Naive B cell (primary cell): ENCODE data around the gene WDR7. TPM values are rescaled to one million over a fixed set of nuclear protein-coding genes. Genes with fewer than 3 reads are reported as not detected.
A peak's percentile ranks its signal among the peaks of the same experiment; 100 is the strongest.

Experiments
- ATAC-seq, 2 donors: fragments of 150-1000 bp; cut with Tn5 transposase; 2 replicates each; pipeline ENCODE4 v1.10.0; 2021; ENCODE audit warnings: low read depth in 2 of 2, mild to moderate bottlenecking in 2 of 2, moderate library complexity in 2 of 2
- DNase-seq: peaks from one replicate; pipeline ENCODE4 v3.0.0; 2022
- H3K27ac Mint-ChIP-seq, 6 donors: one replicate each; pipeline ENCODE4 v1.8.0; 2020 to 2022; ENCODE audit warnings: mild to moderate bottlenecking in 6 of 6, mixed read lengths in 6 of 6, moderate library complexity in 5 of 6, inconsistent platforms in 2 of 6
- H3K27me3 Mint-ChIP-seq, 3 donors: one replicate each; pipeline ENCODE4 v1.8.0; 2021 to 2022; ENCODE audit warnings: mixed read lengths in 3 of 3, mild to moderate bottlenecking in 1 of 3
- H3K36me3 Mint-ChIP-seq, 2 donors: one replicate each; pipeline ENCODE4 v1.8.0; 2020 to 2022; ENCODE audit warnings: mixed read lengths in 2 of 2, inconsistent platforms in 1 of 2, mild to moderate bottlenecking in 1 of 2
- H3K4me1 Mint-ChIP-seq, 3 donors: one replicate each; pipeline ENCODE4 v1.8.0; 2020 to 2022; ENCODE audit warnings: mixed read lengths in 3 of 3, inconsistent platforms in 1 of 3, mild to moderate bottlenecking in 1 of 3, moderate library complexity in 1 of 3
- H3K4me3 Mint-ChIP-seq, 8 donors: one replicate each; pipeline ENCODE4 v1.8.0; 2020 to 2022; ENCODE audit warnings: mild to moderate bottlenecking in 8 of 8, mixed read lengths in 8 of 8, moderate library complexity in 8 of 8, inconsistent platforms in 2 of 8
- H3K9me3 Mint-ChIP-seq, 7 donors: one replicate each; pipeline ENCODE4 v1.8.0; 2020 to 2022; ENCODE audit warnings: mixed read lengths in 7 of 7, mild to moderate bottlenecking in 5 of 7, inconsistent platforms in 2 of 7, moderate library complexity in 1 of 7
- polyA plus RNA-seq, 6 donors: library from polyadenylated mRNA; unstranded; fragments of 300-500 nt; fragmentation: Illumina TruSeq; gene quantifications; one replicate each; pipeline ENCODE4 v1.2.3, GENCODE V29; 2021; ENCODE audit warnings: low read depth in 6 of 6

Gene WDR7
- polyA plus RNA-seq, 6 donors from 2014 or later: 14.7 to 24.7 (median 21.6) TPM

DNA sequence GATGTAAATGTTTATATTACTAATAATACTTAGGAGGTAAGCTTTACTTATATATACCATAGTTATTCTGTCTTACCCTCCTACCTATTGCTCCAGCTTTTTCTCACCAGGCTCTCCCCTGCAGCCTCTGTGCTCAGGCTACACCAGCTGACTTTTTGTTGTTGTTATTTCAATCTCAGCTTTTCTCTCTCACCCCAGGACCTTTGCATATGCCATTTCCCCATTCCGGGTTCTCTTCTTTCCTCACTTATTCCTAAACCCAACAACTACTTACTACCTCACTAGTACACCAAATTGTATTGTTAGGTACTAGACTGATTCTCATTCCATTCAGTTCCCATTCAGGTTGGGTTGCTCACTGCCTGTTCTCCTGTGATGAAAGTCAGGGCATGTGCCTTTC lies 339.5 kb downstream of the WDR7 start:
- Mint-ChIP-seq H3K4me1 (no peaks in the 10 kb centered on the region), H3K27me3 (no peaks in the 10 kb centered on the region), H3K4me3 (no peak overlapping the region), H3K36me3 (peaks cover 9 to 15% of the 10 kb centered on the region in 2 donors), H3K27ac (peak overlapping the region in 1 of 6 donors; percentile 35), H3K9me3 (peaks cover 0 to 5% (median 3%) of the 10 kb centered on the region in 7 donors)
- no peak for ATAC-seq
- DNase-seq: no peak

DNA sequence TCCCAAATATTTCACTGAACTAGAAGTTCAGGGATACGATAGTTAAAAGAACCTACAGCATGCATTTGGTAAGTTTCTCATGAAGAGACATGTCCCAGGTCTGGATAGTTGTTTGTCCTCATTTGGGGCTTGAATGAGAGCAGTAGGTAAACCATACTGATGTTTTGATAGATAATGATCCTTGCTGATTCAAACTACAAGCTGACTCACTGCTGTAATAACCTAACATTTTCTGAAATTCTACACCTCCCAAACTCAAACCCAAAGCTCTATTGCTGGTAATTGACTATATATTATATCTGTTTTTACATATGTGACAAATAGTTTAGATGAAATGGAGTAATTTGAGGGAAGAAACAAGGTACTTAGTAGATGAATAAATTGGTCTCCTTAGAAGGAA lies 341.6 kb downstream of the WDR7 start:
- Mint-ChIP-seq H3K27me3 (no peaks in the 10 kb centered on the region), H3K4me1 (no peaks in the 10 kb centered on the region), H3K36me3 (peaks cover 9 to 17% of the 10 kb centered on the region in 2 donors), H3K4me3 (no peak overlapping the region), H3K27ac (no peak overlapping the region), H3K9me3 (peaks cover 0 to 5% (median 3%) of the 10 kb centered on the region in 7 donors)
- DNase-seq (no peak), ATAC-seq (no peak)

DNA sequence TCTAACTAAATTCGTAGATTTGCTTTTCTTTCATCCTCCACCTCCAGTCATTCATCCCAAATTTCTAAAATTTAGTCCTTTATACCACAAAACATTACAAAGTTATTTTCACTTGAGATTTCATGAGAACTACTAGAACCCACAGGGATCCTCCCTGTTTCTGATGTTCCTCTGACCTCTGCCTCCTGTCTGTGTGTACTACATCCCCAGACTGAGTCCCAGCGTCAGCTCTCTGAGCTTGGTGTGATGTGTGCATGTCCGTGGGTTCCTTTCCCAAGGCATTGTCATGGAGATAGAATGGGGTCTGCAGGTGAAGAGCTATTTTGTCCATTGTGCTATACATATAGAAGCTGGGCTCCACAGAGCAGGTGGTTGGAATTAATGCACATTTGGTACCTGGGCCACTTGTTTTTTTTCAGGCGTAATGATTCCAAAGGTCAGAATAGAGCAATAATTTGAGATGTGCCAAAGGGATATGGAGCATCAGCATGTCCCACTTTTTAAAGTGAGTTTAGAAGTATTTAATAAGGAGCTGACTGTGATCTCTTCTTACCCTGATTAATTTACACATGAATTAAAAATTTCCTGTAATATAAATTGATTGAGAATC lies 344.5 kb downstream of the WDR7 start:
- Mint-ChIP-seq H3K9me3 (peaks cover 0 to 3% (median 1%) of the 10 kb centered on the region in 7 donors), H3K4me3 (no peak overlapping the region), H3K36me3 (peaks cover 5 to 7% of the 10 kb centered on the region in 2 donors), H3K27me3 (no peaks in the 10 kb centered on the region), H3K27ac (peak overlapping the region in 1 of 6 donors; percentile 52), H3K4me1 (no peaks in the 10 kb centered on the region)
- ATAC-seq: no peak
- DNase-seq: no peak

DNA sequence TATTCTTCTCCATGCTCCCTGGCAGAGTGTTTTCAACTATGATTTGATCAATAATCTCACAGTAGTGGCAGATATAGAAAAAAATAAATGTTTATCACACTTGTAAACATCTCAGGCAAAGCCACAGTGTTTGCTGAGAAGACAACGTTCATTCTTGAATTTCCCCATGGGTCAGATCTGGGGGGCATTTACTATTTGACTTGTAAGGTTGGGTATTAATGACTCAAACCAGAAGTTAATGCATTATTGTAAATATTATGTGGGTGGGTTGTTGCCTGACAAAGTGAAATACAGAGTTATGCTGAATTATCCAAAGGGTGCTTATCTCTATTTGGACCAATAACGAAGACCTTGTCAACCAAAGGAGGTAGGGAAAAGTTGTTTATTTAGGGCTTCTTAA lies 346.0 kb downstream of the WDR7 start:
- Mint-ChIP-seq H3K27ac (no peak overlapping the region), H3K9me3 (no peaks in the 10 kb centered on the region), H3K36me3 (peaks cover 0 to 4% of the 10 kb centered on the region in 2 donors), H3K4me1 (no peaks in the 10 kb centered on the region), H3K27me3 (no peaks in the 10 kb centered on the region), H3K4me3 (no peak overlapping the region)
- DNase-seq: no peak
- no peak for ATAC-seq

DNA sequence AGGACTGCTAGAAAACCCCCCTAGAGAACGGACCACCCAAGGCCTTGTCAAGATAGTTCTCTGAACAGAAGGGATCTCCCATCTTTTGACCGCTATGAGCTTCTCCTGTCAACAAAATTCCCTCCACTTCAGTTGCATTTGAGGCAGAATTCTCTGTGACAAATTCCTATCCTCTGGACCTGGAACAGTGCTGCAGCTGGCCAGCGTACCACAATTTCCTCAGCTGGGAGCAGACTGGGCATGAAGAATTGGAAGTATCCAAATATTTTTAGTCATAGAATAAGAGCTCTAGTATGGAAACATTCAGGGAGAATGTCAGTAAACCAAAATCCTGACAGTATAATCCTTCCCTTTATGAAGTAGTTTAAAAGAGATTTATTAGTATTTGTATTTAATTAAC lies 348.7 kb downstream of the WDR7 start:
- Mint-ChIP-seq H3K4me3 (no peak overlapping the region), H3K27ac (peak overlapping the region in 1 of 6 donors; percentile 60), H3K36me3 (peaks cover 0 to 4% of the 10 kb centered on the region in 2 donors), H3K27me3 (no peaks in the 10 kb centered on the region), H3K4me1 (peaks cover 0 to 7% (median 4%) of the 10 kb centered on the region in 3 donors), H3K9me3 (no peaks in the 10 kb centered on the region)
- no peak for ATAC-seq
- DNase-seq: no peak

DNA sequence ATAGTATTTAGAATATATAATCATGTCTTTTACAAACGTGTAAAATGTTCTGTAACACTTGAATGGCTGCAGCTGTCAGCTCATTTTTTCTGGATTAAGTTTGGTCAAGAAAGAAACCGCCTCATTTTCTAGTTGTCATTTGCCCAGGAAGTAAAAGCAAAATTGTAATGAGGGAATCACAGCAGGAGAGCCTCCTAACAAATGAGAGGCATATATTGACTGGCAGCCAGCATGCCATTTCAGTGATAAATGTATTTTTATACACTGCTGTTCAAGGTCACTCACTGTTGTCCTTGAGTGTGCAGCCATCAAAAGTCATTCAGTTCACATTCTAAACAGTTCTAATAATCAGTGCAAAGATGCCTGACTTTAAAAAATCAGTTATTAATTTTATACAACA lies 351.5 kb downstream of the WDR7 start:
- DNase-seq: no peak
- no peaks in the 10 kb centered on the region for H3K36me3 Mint-ChIP-seq
- H3K9me3 Mint-ChIP-seq: no peaks in the 10 kb centered on the region
- ATAC-seq: no peak
- H3K27ac Mint-ChIP-seq: no peak overlapping the region
- peaks cover 0 to under 1% (median 0%) of the 10 kb centered on the region in 3 donors for H3K27me3 Mint-ChIP-seq
- peaks cover 0 to 7% (median 4%) of the 10 kb centered on the region in 3 donors for H3K4me1 Mint-ChIP-seq
- no peak overlapping the region for H3K4me3 Mint-ChIP-seq

DNA sequence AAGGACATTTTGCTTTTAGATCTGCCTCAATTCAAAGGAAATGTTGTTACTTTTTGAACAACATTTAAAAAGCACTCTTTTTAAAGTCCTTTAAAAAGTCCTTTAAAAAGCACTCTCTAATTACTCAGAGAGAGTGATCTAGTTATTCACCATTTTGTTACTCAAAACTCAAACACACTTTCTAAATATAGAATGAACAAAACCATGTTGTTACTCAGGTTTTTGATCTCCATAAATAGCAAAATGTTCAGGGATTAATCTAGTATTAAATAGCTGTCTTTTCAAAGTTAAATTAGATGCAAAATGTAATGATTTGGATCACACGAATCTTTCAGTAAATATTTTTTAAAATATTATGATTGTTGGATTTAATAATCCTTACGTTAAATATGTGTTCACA lies 352.2 kb downstream of the WDR7 start:
- DNase-seq: no peak
- Mint-ChIP-seq H3K4me3 (no peak overlapping the region), H3K4me1 (peaks cover 0 to 10% (median 7%) of the 10 kb centered on the region in 3 donors), H3K27ac (no peak overlapping the region), H3K36me3 (peaks cover 0 to 7% of the 10 kb centered on the region in 2 donors), H3K9me3 (no peaks in the 10 kb centered on the region), H3K27me3 (peaks cover 0 to 4% (median 0%) of the 10 kb centered on the region in 3 donors)
- no peak for ATAC-seq

DNA sequence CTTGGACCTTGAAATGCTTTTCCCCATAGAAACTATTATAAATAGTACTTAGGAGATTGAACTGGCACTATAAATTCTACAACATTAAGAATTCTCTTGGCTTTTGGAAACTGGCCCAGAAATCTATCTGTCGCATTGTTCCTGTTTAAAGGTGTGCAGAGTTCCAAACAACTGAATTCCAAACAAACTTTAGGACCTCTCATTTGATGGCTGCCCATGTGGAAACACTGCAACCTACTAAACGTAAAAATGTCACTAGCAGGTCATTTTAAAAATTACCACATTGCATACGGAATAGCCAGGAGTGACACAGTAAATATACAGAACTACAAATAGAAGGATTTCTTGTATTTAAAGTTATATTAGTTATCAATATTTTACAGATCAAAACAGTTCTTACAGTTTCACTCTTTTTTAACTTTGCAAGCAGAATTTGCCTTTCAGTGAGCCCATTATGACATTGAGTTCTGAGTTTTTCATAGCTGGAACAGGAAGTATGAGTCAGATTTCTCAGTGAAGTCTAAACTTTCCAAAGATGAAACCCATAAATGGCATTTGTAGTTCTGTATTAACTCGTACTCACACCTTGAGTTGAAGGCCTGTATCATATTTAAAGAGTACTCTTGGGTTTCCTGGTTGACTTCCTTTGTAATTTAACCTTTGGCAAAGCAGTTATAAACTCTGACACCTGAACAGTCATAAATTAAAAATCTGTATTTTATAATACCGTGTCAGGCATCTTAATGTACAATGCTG lies 353.4 kb downstream of the WDR7 start:
- Mint-ChIP-seq H3K27me3 (peaks cover 0 to 4% (median 0%) of the 10 kb centered on the region in 3 donors), H3K9me3 (no peaks in the 10 kb centered on the region), H3K27ac (no peak overlapping the region), H3K36me3 (peaks cover under 1 to 12% of the 10 kb centered on the region in 2 donors), H3K4me3 (no peak overlapping the region), H3K4me1 (peaks cover 0 to 10% (median 7%) of the 10 kb centered on the region in 3 donors)
- DNase-seq (no peak), ATAC-seq (no peak)

DNA sequence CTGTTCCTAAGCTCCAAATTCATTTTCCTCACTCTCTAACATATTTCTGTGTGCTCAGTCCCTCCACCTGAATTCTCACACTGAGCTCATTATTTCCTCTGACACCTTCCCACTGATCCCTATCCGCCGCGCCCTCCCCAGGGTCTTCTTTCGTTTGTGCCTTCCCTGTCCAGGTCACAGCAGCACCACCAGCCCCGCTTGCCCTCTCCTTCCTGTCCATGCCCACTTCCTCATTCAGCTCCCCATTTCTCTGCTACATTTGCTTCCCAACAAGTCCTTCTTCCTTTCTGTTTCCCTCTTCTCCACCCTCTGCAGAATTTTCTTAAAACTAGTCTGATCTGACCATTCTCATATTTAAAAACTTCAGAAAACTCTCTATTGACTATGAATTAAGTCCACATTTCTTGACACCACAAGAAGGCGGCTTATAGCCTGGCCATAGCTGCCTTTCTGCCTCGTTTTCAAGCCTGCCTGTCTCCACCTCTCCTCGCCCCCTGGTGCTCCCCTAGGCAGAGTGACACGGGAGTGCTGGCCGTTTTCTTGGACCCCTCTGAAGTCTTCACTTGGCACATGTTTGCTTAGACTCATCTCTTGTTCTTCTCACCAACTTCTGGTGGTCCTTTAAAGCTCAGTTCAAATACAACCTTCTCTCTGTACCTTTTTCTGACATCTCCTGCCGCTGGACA lies 357.0 kb downstream of the WDR7 start:
- H3K4me3 Mint-ChIP-seq: peak overlapping the region in 1 of 8 donors; percentile 13
- H3K4me1 Mint-ChIP-seq: peaks cover 0 to 10% (median 7%) of the 10 kb centered on the region in 3 donors
- H3K36me3 Mint-ChIP-seq: peaks cover 5 to 12% of the 10 kb centered on the region in 2 donors
- no peaks in the 10 kb centered on the region for H3K9me3 Mint-ChIP-seq
- peak overlapping the region in 1 of 6 donors; percentile 32 for H3K27ac Mint-ChIP-seq
- DNase-seq (no peak), ATAC-seq (no peak)
- H3K27me3 Mint-ChIP-seq: peaks cover 0 to 4% (median 0%) of the 10 kb centered on the region in 3 donors

DNA sequence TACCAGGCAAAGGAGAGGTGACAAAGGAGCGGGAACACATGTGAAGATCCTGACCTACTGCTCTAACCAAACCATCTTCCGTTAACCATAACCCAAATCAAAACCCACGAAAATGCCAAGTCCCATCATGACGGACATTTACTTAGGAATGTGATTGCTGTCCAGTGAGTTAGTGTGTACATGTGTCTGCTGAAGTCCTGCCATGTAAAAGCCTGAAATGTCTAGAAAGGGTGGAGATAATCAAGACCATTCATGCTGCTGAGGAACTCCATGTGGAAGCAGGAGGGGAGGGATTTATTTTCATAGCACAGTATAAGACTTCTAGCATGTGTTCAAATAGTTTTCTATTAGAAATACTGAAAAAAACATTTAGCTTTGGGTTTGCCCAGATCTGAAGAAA lies 358.7 kb downstream of the WDR7 start:
- H3K9me3 Mint-ChIP-seq: no peaks in the 10 kb centered on the region
- peaks cover 0 to 6% (median 0%) of the 10 kb centered on the region in 3 donors for H3K4me1 Mint-ChIP-seq
- no peak overlapping the region for H3K4me3 Mint-ChIP-seq
- ATAC-seq (no peak), DNase-seq (no peak)
- H3K27ac Mint-ChIP-seq: no peak overlapping the region
- peaks cover 0 to 4% (median 0%) of the 10 kb centered on the region in 3 donors for H3K27me3 Mint-ChIP-seq
- peaks cover 5 to 12% of the 10 kb centered on the region in 2 donors for H3K36me3 Mint-ChIP-seq

DNA sequence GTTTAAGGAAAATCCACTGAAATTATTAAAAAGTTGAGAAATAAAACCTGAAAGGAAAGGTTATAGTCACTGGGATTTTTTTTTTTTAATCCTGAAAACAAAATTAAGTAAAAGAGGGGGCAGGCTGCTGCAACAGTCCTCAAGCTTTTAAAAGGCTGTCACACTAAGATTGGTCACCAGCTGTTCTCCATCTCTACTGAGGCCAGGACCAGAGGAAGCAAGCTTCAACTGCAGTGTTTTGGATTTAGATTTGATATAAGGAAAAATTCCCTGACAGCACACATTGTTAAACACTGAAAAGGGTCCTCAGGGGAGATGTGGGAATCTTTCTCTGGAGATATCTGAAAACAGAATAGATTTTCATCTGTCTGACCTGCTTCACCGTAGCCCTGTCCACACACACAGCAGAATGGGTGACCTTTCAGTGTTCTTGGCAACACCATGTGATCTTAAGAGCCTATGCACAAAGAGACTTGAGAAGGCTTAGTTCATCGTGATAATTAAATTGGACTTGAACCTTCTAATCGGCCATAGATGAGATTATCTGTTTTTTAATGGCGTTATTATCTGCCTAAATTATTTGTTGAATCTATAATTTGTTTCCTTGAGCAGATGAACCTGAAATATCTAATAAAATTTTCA lies 363.7 kb downstream of the WDR7 start:
- ATAC-seq: no peak
- no peak for DNase-seq
- Mint-ChIP-seq H3K27ac (no peak overlapping the region), H3K4me3 (peak overlapping the region in 2 of 8 donors; percentile 5 to 28), H3K27me3 (no peaks in the 10 kb centered on the region), H3K36me3 (peaks cover 0 to 1% of the 10 kb centered on the region in 2 donors), H3K9me3 (no peaks in the 10 kb centered on the region), H3K4me1 (peaks cover 25 to 37% (median 30%) of the 10 kb centered on the region in 3 donors)

DNA sequence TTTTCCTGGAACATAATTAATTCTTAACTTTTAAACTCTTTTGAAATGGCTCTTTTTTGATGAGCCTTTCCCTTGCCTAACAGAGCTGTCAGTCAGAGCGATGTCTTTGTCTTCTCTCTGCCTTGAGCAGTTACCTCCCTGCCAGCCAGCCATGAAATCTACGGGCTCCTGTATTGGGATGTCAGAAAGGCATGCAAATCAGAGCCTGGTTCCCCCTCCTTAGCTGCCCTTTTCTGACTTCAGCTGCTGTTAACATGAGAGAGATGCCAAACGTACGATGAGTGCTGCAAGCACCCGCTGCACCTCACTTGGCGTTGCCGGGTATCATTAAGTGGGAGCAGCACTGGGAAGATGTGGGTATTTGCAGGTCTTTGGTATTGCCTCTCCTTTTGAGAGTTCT lies 364.3 kb downstream of the WDR7 start:
- Mint-ChIP-seq H3K9me3 (no peaks in the 10 kb centered on the region), H3K36me3 (peaks cover 0 to 1% of the 10 kb centered on the region in 2 donors), H3K4me1 (peaks cover 25 to 37% (median 30%) of the 10 kb centered on the region in 3 donors), H3K27ac (peak overlapping the region in 1 of 6 donors; percentile 36), H3K4me3 (peak overlapping the region in 2 of 8 donors; percentile 40 to 55), H3K27me3 (no peaks in the 10 kb centered on the region)
- ATAC-seq: no peak
- DNase-seq: no peak

DNA sequence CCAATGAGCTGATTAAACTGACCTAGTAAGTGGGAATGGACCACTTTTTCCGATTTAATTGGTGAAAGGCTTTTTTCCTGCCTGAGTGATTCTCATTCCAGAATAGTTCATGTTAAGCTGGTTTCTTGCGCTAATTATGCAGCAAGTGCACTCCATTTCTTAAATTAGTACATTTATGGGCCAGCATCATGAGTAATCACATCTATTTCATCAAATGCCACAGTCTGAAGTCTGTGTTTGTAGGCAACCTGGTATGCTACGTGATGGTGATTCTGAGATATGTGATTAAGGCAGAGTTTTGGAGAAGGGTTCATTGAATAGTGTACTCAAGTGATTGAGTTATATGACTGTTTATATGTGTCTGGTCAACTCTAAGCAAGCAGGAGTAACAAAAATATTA lies 367.7 kb downstream of the WDR7 start:
- Mint-ChIP-seq H3K27me3 (no peaks in the 10 kb centered on the region), H3K36me3 (peaks cover 5 to 13% of the 10 kb centered on the region in 2 donors), H3K27ac (no peak overlapping the region), H3K4me1 (peaks cover 36 to 57% (median 49%) of the 10 kb centered on the region in 3 donors), H3K9me3 (peaks cover 0 to 2% (median 0%) of the 10 kb centered on the region in 7 donors), H3K4me3 (no peak overlapping the region)
- DNase-seq (no peak), ATAC-seq (no peak)
